SK-N-SH (cell line): ENCODE measurements around the gene PRRC2B. TPM values are rescaled to one million over a fixed set of nuclear protein-coding genes. Genes with fewer than 3 reads are reported as not detected.

Experiments
- CTCF ChIA-PET: fragments of 300-600, 350-600 bp; formaldehyde crosslinking; extraction: SDS; loops from one replicate; lab custom pipeline; 2021; lab: Yijun Ruan, JAX
- POLR2A ChIA-PET: fragments of 350-600 bp; sonication (Branson Sonifier 250); formaldehyde crosslinking; extraction: SDS; loops from one replicate; lab custom pipeline; 2020; ENCODE audit warnings: antibody characterized with exemption, inconsistent platforms; lab: Yijun Ruan, JAX
- DNase-seq: peaks from one replicate; pipeline ENCODE4 v3.0.0; 2012
- H2AFZ ChIP-seq: fragments of 200-600 bp; sonication (generic); 2 replicates; pipeline ENCODE4 v1.8.1; 2016; ENCODE audit warnings: antibody characterized with exemption, mild to moderate bottlenecking, low read depth
- H3F3A ChIP-seq: fragments of 200-600 bp; sonication (generic); replicated peaks from 2 replicates; pipeline ENCODE3; 2016; ENCODE audit warnings: antibody characterized with exemption, mild to moderate bottlenecking; ENCODE audit not compliant: insufficient read depth
- H3K27ac ChIP-seq, 2 experiments: fragments of 200-500 bp in 1 of 2; fragments of 200-600 bp in 1 of 2; sonication (Bioruptor generic) in 1 of 2; sonication (generic), shearing (Covaris generic) in 1 of 2; 2 replicates each; pipeline versions ENCODE4 v1.5.1 to v1.6.1; 2014 to 2016; ENCODE audit warnings: low read depth in 2 of 2, inconsistent platforms in 1 of 2, low read length in 1 of 2, mild to moderate bottlenecking in 1 of 2, mixed read lengths in 1 of 2
- H3K27me3 ChIP-seq: fragments of 200-600 bp; sonication (generic), shearing (Covaris generic); 2 replicates; pipeline ENCODE4 v1.6.1; 2016; ENCODE audit warnings: mixed run types; ENCODE audit not compliant: insufficient read depth
- H3K36me3 ChIP-seq, 2 experiments: fragments of 200-500 bp in 1 of 2; fragments of 200-600 bp in 1 of 2; sonication (Bioruptor generic) in 1 of 2; sonication (generic) in 1 of 2; replicated peaks in 1 of 2; 2 replicates each; pipeline versions ENCODE3 to v1.5.1; 2014 to 2016; ENCODE audit warnings: low read length in 1 of 2, mild to moderate bottlenecking in 1 of 2; ENCODE audit not compliant: insufficient read depth in 2 of 2, control insufficient read depth in 1 of 2
- H3K4me1 ChIP-seq, 2 experiments: fragments of 200-500 bp in 1 of 2; fragments of 200-600 bp in 1 of 2; sonication (Bioruptor generic) in 1 of 2; sonication (generic), shearing (Covaris generic) in 1 of 2; 2 replicates each; pipeline versions ENCODE4 v1.5.1 to v1.6.1; 2014 to 2016; ENCODE audit warnings: low read depth in 1 of 2, low read length in 1 of 2, mixed run types in 1 of 2; ENCODE audit not compliant: insufficient read depth in 2 of 2, control insufficient read depth in 1 of 2
- H3K4me2 ChIP-seq: fragments of 200-600 bp; sonication (generic), shearing (Covaris generic); 2 replicates; pipeline ENCODE4 v1.6.1; 2017; ENCODE audit warnings: mixed run types
- H3K4me3 ChIP-seq, 2 experiments: fragments of 200-500 bp in 1 of 2; fragments of 200-600 bp in 1 of 2; sonication (Bioruptor generic) in 1 of 2; sonication (generic), shearing (Covaris generic) in 1 of 2; 2 replicates each; pipeline versions ENCODE4 v1.5.1 to v1.8.1; 2014 to 2016; ENCODE audit warnings: low read depth in 2 of 2, inconsistent platforms in 1 of 2, low read length in 1 of 2, mild to moderate bottlenecking in 1 of 2, mixed read lengths in 1 of 2, moderate library complexity in 1 of 2
- H3K79me2 ChIP-seq: fragments of 200-600 bp; sonication (generic); 2 replicates; pipeline ENCODE4 v1.8.1; 2017; ENCODE audit warnings: mild to moderate bottlenecking; ENCODE audit not compliant: insufficient read depth
- H3K9ac ChIP-seq: fragments of 200-600 bp; sonication (generic); 2 replicates; pipeline ENCODE4 v1.6.1; 2017; ENCODE audit warnings: mixed run types
- H3K9me2 ChIP-seq: fragments of 200-600 bp; sonication (generic); 2 replicates; pipeline ENCODE4 v1.6.1; 2017; ENCODE audit warnings: mixed run types
- H3K9me3 ChIP-seq: fragments of 200-600 bp; sonication (generic); 2 replicates; pipeline ENCODE4 v1.6.1; 2017; ENCODE audit warnings: mixed run types, mild to moderate bottlenecking, moderate library complexity
- H4K20me1 ChIP-seq: fragments of 200-600 bp; sonication (generic); 2 replicates; pipeline ENCODE4 v1.6.1; 2017; ENCODE audit warnings: mild to moderate bottlenecking, mixed run types; ENCODE audit not compliant: insufficient read depth
- CHD2 ChIP-seq: fragments of 150-350 bp; IDR thresholded peaks from 2 replicates; pipeline ENCODE4 v1.6.1; 2018; ENCODE audit warnings: low read length; ENCODE audit not compliant: partially characterized antibody
- ELF1 ChIP-seq: IDR thresholded peaks from 2 replicates; pipeline ENCODE4 v1.4.0; 2012
- EP300 ChIP-seq, 2 experiments: IDR thresholded peaks; 2 replicates each; pipeline versions ENCODE4 v1.4.0 to v1.6.1; 2012; ENCODE audit warnings: borderline replicate concordance in 1 of 2, low read depth in 1 of 2, low read length in 1 of 2
- EZH2phosphoT487 ChIP-seq: fragments of 200-600 bp; sonication (generic); IDR thresholded peaks from 2 replicates; pipeline ENCODE4 v1.6.1; 2017; ENCODE audit warnings: low read depth, mixed run types, mild to moderate bottlenecking, antibody characterized with exemption, moderate library complexity, borderline replicate concordance
- FOSL2 ChIP-seq: IDR thresholded peaks from 2 replicates; pipeline ENCODE4 v1.4.0; 2012; ENCODE audit warnings: low read depth, mild to moderate bottlenecking, moderate library complexity, borderline replicate concordance
- FOXJ3 ChIP-seq: sonication (generic); formaldehyde crosslinking; IDR thresholded peaks from 2 replicates; pipeline ENCODE4 v1.5.1; 2020; ENCODE audit warnings: mild to moderate bottlenecking, missing genetic modification reagents
- GATA2 ChIP-seq: sonication (generic); formaldehyde crosslinking; IDR thresholded peaks from 2 replicates; pipeline ENCODE4 v1.5.0; 2020; ENCODE audit warnings: mild to moderate bottlenecking, missing genetic modification reagents
- IRF3 ChIP-seq: fragments of 150-350 bp; IDR thresholded peaks from 2 replicates; pipeline ENCODE4 v1.6.1; 2016; ENCODE audit warnings: mild to moderate bottlenecking, low read depth, low read length
- MAX ChIP-seq: IDR thresholded peaks from 2 replicates; pipeline ENCODE4 v1.4.0; 2012; ENCODE audit warnings: low read depth
- MEF2A ChIP-seq: IDR thresholded peaks from 2 replicates; pipeline ENCODE4 v1.4.0; 2012; ENCODE audit warnings: low read depth, borderline replicate concordance
- NFIC ChIP-seq: IDR thresholded peaks from 2 replicates; pipeline ENCODE4 v1.4.0; 2012; ENCODE audit warnings: borderline replicate concordance
- NRF1 ChIP-seq: IDR thresholded peaks from 2 replicates; pipeline ENCODE4 v1.6.1; 2012; ENCODE audit warnings: low read depth, mild to moderate bottlenecking, low read length
- PBX3 ChIP-seq: IDR thresholded peaks from 2 replicates; pipeline ENCODE4; 2012
- POLR2AphosphoS5 ChIP-seq: IDR thresholded peaks from 2 replicates; pipeline ENCODE4 v1.6.1; 2012; ENCODE audit warnings: low read depth, low read length
- RAD21 ChIP-seq: IDR thresholded peaks from 2 replicates; pipeline ENCODE4 v1.6.1; 2012; ENCODE audit warnings: mild to moderate bottlenecking, low read length
- REST ChIP-seq: IDR thresholded peaks from 2 replicates; pipeline ENCODE4 v1.6.1; 2012; ENCODE audit warnings: mild to moderate bottlenecking, low read depth, low read length, moderate library complexity
- RFX5 ChIP-seq: IDR thresholded peaks from 2 replicates; pipeline ENCODE4 v1.6.1; 2012; ENCODE audit warnings: mild to moderate bottlenecking, improper control_type of control experiment, low read length
- RXRA ChIP-seq: IDR thresholded peaks from 2 replicates; pipeline ENCODE4 v1.4.0; 2012; ENCODE audit warnings: low read depth, mild to moderate bottlenecking, borderline replicate concordance
- TAF1 ChIP-seq: IDR thresholded peaks from 2 replicates; pipeline ENCODE4 v1.6.1; 2012; ENCODE audit warnings: low read depth, mild to moderate bottlenecking, low read length, moderate library complexity, borderline replicate concordance
- TCF12 ChIP-seq: IDR thresholded peaks from 2 replicates; pipeline ENCODE4 v1.4.0; 2012
- USF2 ChIP-seq: fragments of 150-350 bp; IDR thresholded peaks from 2 replicates; pipeline ENCODE4 v1.6.1; 2017; ENCODE audit warnings: antibody characterized with exemption, low read length, low read depth, borderline replicate concordance
- WGBS: methylation state at CpG from one replicate; pipeline ENCODE4 v1.1.6; 2017; ENCODE audit warnings: low lambda C conversion rate; 5-methylcytosine and 5-hydroxymethylcytosine counted together
- polyA plus RNA-seq, 3 experiments: library from polyadenylated mRNA; depleted of rRNA; stranded (reverse); fragments of >200 nt; gene quantifications; 2 replicates each; pipeline ENCODE4 v1.2.3, GENCODE V29; 2012

The PRRC2B gene
- polyA plus RNA-seq, 1 of the 3 experiments (the other 2 are of a cell fraction), result 26.3 TPM

GRCh38 chr9:131511416-131511815 is 117.5 kb downstream of the PRRC2B start:
- H3K36me3 ChIP-seq, result peaks cover 7 to 61% of the 10 kb centered on the region in 2 experiments
- no peak overlapping the region for H3K9ac ChIP-seq
- H3K27ac ChIP-seq, result no peak overlapping the region
- peaks cover 4% of the 10 kb centered on the region for H3K79me2 ChIP-seq
- ChIA-PET CTCF (interaction anchor here (1.2 to 2.1 kb wide), 2 partner anchors 8 to 12 kb away, joined by 3 to 6 read pairs; partner anchors contain the start of gene POMT1), POLR2A (no interaction called here)
- H2AFZ ChIP-seq, result no peak overlapping the region
- H3K9me2 ChIP-seq, result no peaks in the 10 kb centered on the region
- WGBS, result 76% methylated on average over 7 of the region's 7 CpGs
- no peak overlapping the region for H3K4me3 ChIP-seq
- no peaks in the 10 kb centered on the region for H3K27me3 ChIP-seq
- H3K4me1 ChIP-seq, result no peaks in the 10 kb centered on the region
- no peaks in the 10 kb centered on the region for H3F3A ChIP-seq
- H3K4me2 ChIP-seq, result no peak overlapping the region
- DNase-seq, result no peak
- TF ChIP-seq MEF2A (no peak), RAD21 (no peak), FOXJ3 (CRISPR knock-in tag) (no peak), EP300 (IDR thresholded peaks at IDR 0.05; ENCODE audit: borderline replicate concordance in 1 of 2, low read depth in 1 of 2, low read length in 1 of 2) (no peak), EZH2phosphoT487 (no peak), TAF1 (no peak), RFX5 (no peak), CHD2 (no peak), FOSL2 (no peak)
- H4K20me1 ChIP-seq, result no peaks in the 10 kb centered on the region
- no peaks in the 10 kb centered on the region for H3K9me3 ChIP-seq

GRCh38 chr9:131511880-131512279 is 118.0 kb downstream of the PRRC2B start:
- H3K4me2 ChIP-seq, result no peak overlapping the region
- POLR2A ChIA-PET, result no interaction called here
- no peaks in the 10 kb centered on the region for H3K4me1 ChIP-seq
- CTCF ChIA-PET, result interaction anchor here (1.2 to 2.1 kb wide), 3 partner anchors 9 to 228 kb away, joined by 3 to 6 read pairs (median 3); partner anchors contain the start of gene POMT1
- no peak overlapping the region for H3K27ac ChIP-seq
- 96% methylated on average over 4 of the region's 6 CpGs for WGBS
- H3K79me2 ChIP-seq, result peaks cover 2% of the 10 kb centered on the region; the same call in 1 of the 2 replicates
- H4K20me1 ChIP-seq, result no peaks in the 10 kb centered on the region
- no peaks in the 10 kb centered on the region for H3K27me3 ChIP-seq
- H3K9ac ChIP-seq, result no peak overlapping the region
- DNase-seq, result no peak
- H2AFZ ChIP-seq, result no peak overlapping the region
- no peak overlapping the region for H3K4me3 ChIP-seq
- no peaks in the 10 kb centered on the region for H3F3A ChIP-seq
- no peaks in the 10 kb centered on the region for H3K9me2 ChIP-seq
- no peaks in the 10 kb centered on the region for H3K9me3 ChIP-seq
- peaks cover 11 to 66% of the 10 kb centered on the region in 2 experiments for H3K36me3 ChIP-seq
- TF ChIP-seq NFIC (no peak), EZH2phosphoT487 (no peak), REST (no peak), IRF3 (no peak), PBX3 (no peak), ELF1 (no peak), USF2 (no peak), TCF12 (no peak), NRF1 (no peak), POLR2AphosphoS5 (no peak), EP300 (IDR thresholded peaks at IDR 0.05; ENCODE audit: borderline replicate concordance in 1 of 2, low read depth in 1 of 2, low read length in 1 of 2) (no peak), GATA2 (CRISPR knock-in tag) (no peak), CHD2 (no peak), RFX5 (no peak), RXRA (no peak), FOSL2 (no peak), MAX (no peak)
